ENCODE data around the gene ODF2L. TPM values are rescaled to one million over a fixed set of nuclear protein-coding genes. Genes with fewer than 3 reads are reported as not detected.

ODF2L gene
- total RNA-seq, 1 experiment from 2014 or later: 88.2 TPM

DNA sequence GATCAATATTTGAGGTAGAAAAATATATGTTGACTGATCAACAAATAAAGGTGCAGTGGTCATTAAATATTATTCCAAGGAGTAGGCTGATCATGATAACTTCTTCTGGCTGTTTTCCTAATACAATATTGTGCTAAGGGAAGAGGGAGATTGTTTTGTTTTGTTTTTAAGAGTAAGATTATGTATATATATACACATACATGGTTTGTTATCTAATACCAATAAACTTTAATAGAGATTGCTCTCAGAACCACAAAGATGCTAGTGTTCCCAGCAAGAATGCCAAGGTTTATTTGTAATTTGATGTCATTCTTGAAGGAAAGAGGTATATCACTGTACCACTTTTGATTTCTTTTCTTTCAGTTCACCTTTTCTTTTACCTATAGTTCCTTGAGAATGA is 37.9 kb upstream of the ODF2L start:
- H3K4me1 ChIP-seq (ENCODE audit: control insufficient read depth, insufficient read depth, low read length): no peaks in the 10 kb centered on the region
- in situ Hi-C loops (cut with HindIII; ENCODE audit: low pct_unique_long_range_greater_than_20kb, low sequenced_read_pairs) (no loop called here), intact Hi-C loops (cut with micrococcal nuclease; ENCODE audit: unreplicated experiment) (no loop called here)
- H3K27me3 ChIP-seq (ENCODE audit: control insufficient read depth, insufficient read depth, low read length): peaks cover 64% of the 10 kb centered on the region
- BruUV-seq (replicated peaks): no TSS peak
- ATAC-seq (no peak), DNase-seq (ENCODE audit: low read depth, low spot score) (no peak)
- ChIA-PET CTCF (no interaction called here), POLR2A (no interaction called here)
- TF ChIP-seq, protein P1, sequence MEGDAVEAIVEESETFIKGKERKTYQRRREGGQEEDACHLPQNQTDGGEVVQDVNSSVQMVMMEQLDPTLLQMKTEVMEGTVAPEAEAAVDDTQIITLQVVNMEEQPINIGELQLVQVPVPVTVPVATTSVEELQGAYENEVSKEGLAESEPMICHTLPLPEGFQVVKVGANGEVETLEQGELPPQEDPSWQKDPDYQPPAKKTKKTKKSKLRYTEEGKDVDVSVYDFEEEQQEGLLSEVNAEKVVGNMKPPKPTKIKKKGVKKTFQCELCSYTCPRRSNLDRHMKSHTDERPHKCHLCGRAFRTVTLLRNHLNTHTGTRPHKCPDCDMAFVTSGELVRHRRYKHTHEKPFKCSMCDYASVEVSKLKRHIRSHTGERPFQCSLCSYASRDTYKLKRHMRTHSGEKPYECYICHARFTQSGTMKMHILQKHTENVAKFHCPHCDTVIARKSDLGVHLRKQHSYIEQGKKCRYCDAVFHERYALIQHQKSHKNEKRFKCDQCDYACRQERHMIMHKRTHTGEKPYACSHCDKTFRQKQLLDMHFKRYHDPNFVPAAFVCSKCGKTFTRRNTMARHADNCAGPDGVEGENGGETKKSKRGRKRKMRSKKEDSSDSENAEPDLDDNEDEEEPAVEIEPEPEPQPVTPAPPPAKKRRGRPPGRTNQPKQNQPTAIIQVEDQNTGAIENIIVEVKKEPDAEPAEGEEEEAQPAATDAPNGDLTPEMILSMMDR (IDR thresholded peaks at IDR 0.05): no peak
- TF ChIP-seq SIN3A (IDR thresholded peaks at IDR 0.05; ENCODE audit: borderline replicate concordance, insufficient read depth, low read depth, low read length): no peak
- no peak for TF ChIP-seq TCF7L2 (IDR thresholded peaks at IDR 0.05; ENCODE audit: low read depth, low read length)
- H3K4me3 ChIP-seq (ENCODE audit: low read depth in 2 of 2, low read length in 2 of 2): no peak overlapping the region
- no peaks in the 10 kb centered on the region for H3K36me3 ChIP-seq (ENCODE audit: control insufficient read depth, insufficient read depth, low read length)
- no peaks in the 10 kb centered on the region for H3K9me3 ChIP-seq (ENCODE audit: control insufficient read depth, insufficient read depth, low read depth, low read length)
- no peak overlapping the region for H3K27ac ChIP-seq (ENCODE audit: low read length)

- ChIA-PET POLR2A (no interaction called here), CTCF (no interaction called here)
- DNase-seq (ENCODE audit: low read depth, low spot score): no peak
Measured at GRCh38 chr1:86430376-86430775, 34.3 kb upstream of the ODF2L start.

GRCh38 chr1:86429835-86430234 is 33.7 kb upstream of the ODF2L start:
- in situ Hi-C loops (cut with HindIII; ENCODE audit: low pct_unique_long_range_greater_than_20kb, low sequenced_read_pairs): loop anchor here (5.0 kb wide), 1 partner anchor 47 kb away; no protein-coding TSS in a partner anchor
- intact Hi-C loops (cut with micrococcal nuclease; ENCODE audit: unreplicated experiment): no loop called here

More at GRCh38 chr1:86430376-86430775, 34.3 kb upstream of the ODF2L start:
- TF ChIP-seq POLR2AphosphoS5 (IDR thresholded peaks at IDR 0.05; ENCODE audit: low read depth, low read length) (no peak), SIN3A (IDR thresholded peaks at IDR 0.05; ENCODE audit: borderline replicate concordance, insufficient read depth, low read depth, low read length) (no peak), TCF7L2 (IDR thresholded peaks at IDR 0.05; ENCODE audit: low read depth, low read length) (no peak)
- no peaks in the 10 kb centered on the region for H3K36me3 ChIP-seq (ENCODE audit: control insufficient read depth, insufficient read depth, low read length)
- H3K27ac ChIP-seq (ENCODE audit: low read length): no peak overlapping the region
- BruUV-seq (replicated peaks): no TSS peak
- intact Hi-C loops (cut with micrococcal nuclease; ENCODE audit: unreplicated experiment): no loop called here
- H3K4me1 ChIP-seq (ENCODE audit: control insufficient read depth, insufficient read depth, low read length): no peaks in the 10 kb centered on the region
- no peak for ATAC-seq
- in situ Hi-C loops (cut with HindIII; ENCODE audit: low pct_unique_long_range_greater_than_20kb, low sequenced_read_pairs): no loop called here
- no peak overlapping the region for H3K4me3 ChIP-seq (ENCODE audit: low read depth in 2 of 2, low read length in 2 of 2)
- H3K9me3 ChIP-seq (ENCODE audit: control insufficient read depth, insufficient read depth, low read depth, low read length): no peaks in the 10 kb centered on the region
- peaks cover 72% of the 10 kb centered on the region for H3K27me3 ChIP-seq (ENCODE audit: control insufficient read depth, insufficient read depth, low read length)

More at GRCh38 chr1:86429835-86430234, 33.7 kb upstream of the ODF2L start:
- DNase-seq (ENCODE audit: low read depth, low spot score) (peak; percentile 22), ATAC-seq (peak; percentile 62; the same call in 1 of the 2 replicates)
- POLR2A ChIA-PET: no interaction called here
- no peak overlapping the region for H3K4me3 ChIP-seq (ENCODE audit: low read depth in 2 of 2, low read length in 2 of 2)
- no peaks in the 10 kb centered on the region for H3K36me3 ChIP-seq (ENCODE audit: control insufficient read depth, insufficient read depth, low read length)
- CTCF ChIA-PET: interaction anchor here (0.6 kb wide), 1 partner anchor 1367 kb away, joined by 4 read pairs; no protein-coding TSS in a partner anchor
- H3K4me1 ChIP-seq (ENCODE audit: control insufficient read depth, insufficient read depth, low read length): no peaks in the 10 kb centered on the region
- H3K9me3 ChIP-seq (ENCODE audit: control insufficient read depth, insufficient read depth, low read depth, low read length): no peaks in the 10 kb centered on the region
- H3K27me3 ChIP-seq (ENCODE audit: control insufficient read depth, insufficient read depth, low read length): peaks cover 71% of the 10 kb centered on the region
- BruUV-seq (replicated peaks): no TSS peak
- no peak overlapping the region for H3K27ac ChIP-seq (ENCODE audit: low read length)
- TF ChIP-seq SIN3A (IDR thresholded peaks at IDR 0.05; ENCODE audit: borderline replicate concordance, insufficient read depth, low read depth, low read length): no peak
- no peak for TF ChIP-seq REST (IDR thresholded peaks at IDR 0.05; ENCODE audit: insufficient read depth in 1 of 2, low read depth in 2 of 2, low read length in 1 of 2)
- TF ChIP-seq, protein P1 (IDR thresholded peaks at IDR 0.05): no peak
- no peak for TF ChIP-seq POLR2AphosphoS5 (IDR thresholded peaks at IDR 0.05; ENCODE audit: low read depth, low read length)
- TF ChIP-seq TCF7L2 (IDR thresholded peaks at IDR 0.05; ENCODE audit: low read depth, low read length): no peak
